ENCODE results near the gene KIAA0753. TPM values are rescaled to one million over a fixed set of nuclear protein-coding genes. Genes with fewer than 3 reads are reported as not detected.

The KIAA0753 gene
- total RNA-seq, 4 donors from 2014 or later, result 20.8 to 46.7 (median 25.6) TPM

DNA sequence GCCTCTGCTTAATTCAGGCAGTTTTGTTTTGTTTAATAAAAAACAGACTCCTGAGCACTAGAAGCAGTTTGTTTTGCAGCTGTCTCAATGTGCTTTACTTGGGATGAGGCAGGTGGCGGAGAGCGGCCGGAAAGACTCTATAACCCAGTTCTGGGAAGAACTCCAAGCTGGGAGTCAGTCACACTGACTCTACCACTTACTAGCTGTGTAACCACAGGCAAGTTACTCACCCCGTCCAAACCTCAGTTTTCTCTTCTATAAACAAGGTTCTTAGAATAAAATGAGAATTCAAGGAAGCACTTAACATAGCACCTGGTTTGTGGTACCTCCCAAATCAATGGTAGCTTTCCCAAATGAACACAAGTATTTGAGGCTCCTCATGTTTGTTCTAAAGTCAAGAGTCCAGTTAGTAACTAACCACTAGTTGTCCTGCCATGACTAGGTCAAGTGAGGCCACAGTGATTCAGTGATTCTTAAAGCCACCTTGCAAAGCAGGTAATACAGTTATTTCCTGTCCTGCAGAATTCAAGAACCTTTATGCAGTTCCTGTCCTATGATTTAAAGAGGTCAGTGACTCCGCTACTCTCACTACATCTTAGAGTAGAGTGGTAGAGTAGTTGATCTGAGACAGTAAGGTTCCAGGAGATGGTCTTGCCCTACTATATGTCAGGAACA, 3.1 kb upstream of the KIAA0753 start:
- no peak for TF ChIP-seq POLR2A (IDR thresholded peaks at IDR 0.05)
- TF ChIP-seq, protein P1, sequence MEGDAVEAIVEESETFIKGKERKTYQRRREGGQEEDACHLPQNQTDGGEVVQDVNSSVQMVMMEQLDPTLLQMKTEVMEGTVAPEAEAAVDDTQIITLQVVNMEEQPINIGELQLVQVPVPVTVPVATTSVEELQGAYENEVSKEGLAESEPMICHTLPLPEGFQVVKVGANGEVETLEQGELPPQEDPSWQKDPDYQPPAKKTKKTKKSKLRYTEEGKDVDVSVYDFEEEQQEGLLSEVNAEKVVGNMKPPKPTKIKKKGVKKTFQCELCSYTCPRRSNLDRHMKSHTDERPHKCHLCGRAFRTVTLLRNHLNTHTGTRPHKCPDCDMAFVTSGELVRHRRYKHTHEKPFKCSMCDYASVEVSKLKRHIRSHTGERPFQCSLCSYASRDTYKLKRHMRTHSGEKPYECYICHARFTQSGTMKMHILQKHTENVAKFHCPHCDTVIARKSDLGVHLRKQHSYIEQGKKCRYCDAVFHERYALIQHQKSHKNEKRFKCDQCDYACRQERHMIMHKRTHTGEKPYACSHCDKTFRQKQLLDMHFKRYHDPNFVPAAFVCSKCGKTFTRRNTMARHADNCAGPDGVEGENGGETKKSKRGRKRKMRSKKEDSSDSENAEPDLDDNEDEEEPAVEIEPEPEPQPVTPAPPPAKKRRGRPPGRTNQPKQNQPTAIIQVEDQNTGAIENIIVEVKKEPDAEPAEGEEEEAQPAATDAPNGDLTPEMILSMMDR (IDR thresholded peaks at IDR 0.05), result no peak
- Histone ChIP-seq H3K27me3 (no peaks in the 10 kb centered on the region), H3K36me3 (peaks cover 0 to 5% of the 10 kb centered on the region in 2 donors), H3K4me3 (replicated peaks in 1 of 3) (no peak overlapping the region), H3K9me3 (no peaks in the 10 kb centered on the region), H3K4me1 (peaks cover 15 to 17% of the 10 kb centered on the region in 2 donors), H3K27ac (no peak overlapping the region)
- WGBS, 2 donors, result 84 to 94% methylated on average over 5 of the region's 5 CpGs
- DNase-seq, result no peak
- intact Hi-C loops (cut with DNase I), result no loop called here

DNA sequence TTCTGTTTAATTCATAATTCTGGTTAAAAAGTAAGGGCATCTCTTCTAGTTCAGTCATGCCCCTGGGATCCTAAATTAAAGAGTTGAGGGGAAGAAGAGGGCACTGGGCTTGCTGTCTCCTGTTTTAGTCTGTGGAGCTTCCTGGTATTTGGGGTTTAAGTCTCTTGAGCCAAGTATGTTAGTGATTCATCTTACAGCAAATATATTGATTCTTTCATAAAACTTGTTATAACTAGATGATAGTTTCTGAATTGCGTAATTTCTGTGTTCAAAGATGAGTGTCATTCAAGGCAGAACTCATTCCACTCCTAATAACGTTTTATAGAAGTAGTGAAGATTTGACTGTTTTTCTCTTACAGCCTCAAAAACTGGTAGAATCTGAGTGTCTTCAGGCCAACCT, 2.1 kb upstream of the KIAA0753 start:
- H3K9me3 ChIP-seq, result no peaks in the 10 kb centered on the region
- WGBS, 2 donors, result 74 to 87% methylated on average over 2 of the region's 2 CpGs
- DNase-seq, result no peak
- H3K4me1 ChIP-seq, result peaks cover 19 to 23% of the 10 kb centered on the region in 2 donors
- intact Hi-C loops (cut with DNase I), result no loop called here
- H3K36me3 ChIP-seq, result peaks cover 0 to 5% of the 10 kb centered on the region in 2 donors
- no peak overlapping the region for H3K27ac ChIP-seq
- H3K4me3 ChIP-seq (replicated peaks in 1 of 3), result no peak overlapping the region
- TF ChIP-seq POLR2A (IDR thresholded peaks at IDR 0.05), result no peak
- TF ChIP-seq, protein P1 (IDR thresholded peaks at IDR 0.05), result no peak
- H3K27me3 ChIP-seq, result no peaks in the 10 kb centered on the region

DNA sequence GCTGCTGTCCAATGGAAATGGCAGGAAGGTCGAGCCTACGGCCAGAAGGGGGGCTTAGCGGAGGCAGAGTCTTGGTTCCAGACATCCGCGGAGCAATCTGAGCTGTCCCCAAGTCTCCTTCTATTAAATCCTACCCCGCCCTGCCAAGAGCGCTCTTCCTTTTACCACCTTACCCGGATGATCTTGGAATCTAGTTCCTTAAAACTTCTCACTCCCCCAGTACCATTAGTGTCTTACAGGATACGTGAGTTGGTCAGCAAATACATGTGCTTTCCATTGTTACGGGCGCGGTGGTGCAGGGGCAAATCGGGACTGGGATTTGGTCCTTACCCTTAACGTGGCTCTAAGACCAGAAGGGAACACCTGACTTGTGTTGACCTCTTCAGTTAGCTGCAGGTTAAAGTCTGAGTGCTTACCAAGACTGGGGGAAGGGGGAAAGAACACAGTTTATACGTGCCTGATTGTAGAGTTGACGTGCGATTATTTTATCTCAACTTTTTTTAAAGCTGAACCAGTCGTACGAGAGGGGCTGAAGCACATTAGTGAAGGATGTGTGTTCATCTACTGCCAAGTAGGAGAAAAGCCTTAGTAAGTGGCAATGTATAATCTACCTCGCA, 844 bp upstream of the KIAA0753 start:
- no peak for DNase-seq
- TF ChIP-seq POLR2A (IDR thresholded peaks at IDR 0.05), result no peak
- TF ChIP-seq, protein P1 (IDR thresholded peaks at IDR 0.05), result no peak
- Histone ChIP-seq H3K4me1 (peaks cover 19 to 23% of the 10 kb centered on the region in 2 donors), H3K36me3 (peaks cover 0 to 5% of the 10 kb centered on the region in 2 donors), H3K27me3 (no peaks in the 10 kb centered on the region), H3K9me3 (no peaks in the 10 kb centered on the region), H3K4me3 (replicated peaks in 1 of 3) (peak overlapping the region; percentile 56 to 80 (median 79)), H3K27ac (peak overlapping the region; percentile 82 to 93 (median 86))
- WGBS, 2 donors, result 3 to 7% methylated on average over 17 to 20 of the region's 20 CpGs
- intact Hi-C loops (cut with DNase I), result no loop called here

DNA sequence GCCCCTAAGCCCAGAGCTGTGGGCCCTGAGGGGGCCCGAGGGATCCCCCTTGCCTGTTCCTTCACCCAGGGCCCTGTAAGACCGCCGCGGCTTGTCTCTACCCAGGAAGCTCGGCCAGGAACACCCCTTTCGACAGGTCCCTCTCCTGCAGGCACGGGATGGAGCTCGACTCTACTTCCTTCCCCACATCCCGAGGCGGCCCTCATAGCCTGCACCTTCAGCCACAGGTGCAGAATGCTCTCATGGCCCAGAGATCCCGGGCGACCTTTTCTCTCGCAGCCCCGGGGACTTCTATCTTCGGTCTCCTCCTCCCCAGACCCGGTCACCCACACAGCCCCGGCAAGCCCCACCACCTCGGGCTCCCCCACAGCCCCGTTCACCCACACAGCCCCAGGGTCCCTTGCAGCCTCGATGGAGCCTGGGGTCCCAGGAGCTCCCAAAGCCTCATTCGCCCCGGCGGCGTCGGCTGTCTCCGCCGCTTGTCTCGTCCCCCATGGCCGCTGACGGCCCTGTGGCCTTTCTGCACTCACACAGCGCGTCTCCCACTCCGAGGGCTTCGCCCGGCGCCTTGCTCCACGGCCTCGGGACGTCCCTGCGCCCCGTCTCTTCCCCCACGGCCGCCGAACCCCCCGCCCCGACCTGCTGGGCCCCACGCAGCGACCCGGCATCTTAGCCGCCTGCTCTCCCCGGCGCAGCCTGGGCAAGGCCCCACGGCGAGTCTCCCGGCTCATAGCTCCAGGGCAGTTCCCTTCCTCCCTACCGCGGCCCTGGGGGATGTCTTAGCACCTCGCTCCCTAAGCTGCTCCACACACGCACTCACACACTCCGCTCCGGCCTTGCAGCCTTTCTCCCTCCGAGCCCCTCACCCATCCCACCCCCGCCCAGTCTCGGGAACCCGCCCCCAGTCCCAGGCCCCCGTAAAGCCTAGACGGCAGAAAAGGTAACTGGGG, 650 bp downstream of the KIAA0753 start:
- no peaks in the 10 kb centered on the region for H3K9me3 ChIP-seq
- H3K4me1 ChIP-seq, result peaks cover 19 to 23% of the 10 kb centered on the region in 2 donors
- H3K4me3 ChIP-seq (replicated peaks in 1 of 3), result peak overlapping the region; percentile 56 to 80 (median 79)
- intact Hi-C loops (cut with DNase I), result no loop called here
- H3K36me3 ChIP-seq, result peaks cover 0 to 5% of the 10 kb centered on the region in 2 donors
- H3K27ac ChIP-seq, result peak overlapping the region; percentile 82 to 93 (median 86)
- no peaks in the 10 kb centered on the region for H3K27me3 ChIP-seq
- WGBS, 2 donors, result 0 to 1% methylated on average over 26 to 37 of the region's 67 CpGs
- peak; percentile 29 to 39 for DNase-seq
- no peak for TF ChIP-seq POLR2A (IDR thresholded peaks at IDR 0.05)
- TF ChIP-seq, protein P1 (IDR thresholded peaks at IDR 0.05), result no peak
